ENCODE measurements around the gene AOPEP.

DNA sequence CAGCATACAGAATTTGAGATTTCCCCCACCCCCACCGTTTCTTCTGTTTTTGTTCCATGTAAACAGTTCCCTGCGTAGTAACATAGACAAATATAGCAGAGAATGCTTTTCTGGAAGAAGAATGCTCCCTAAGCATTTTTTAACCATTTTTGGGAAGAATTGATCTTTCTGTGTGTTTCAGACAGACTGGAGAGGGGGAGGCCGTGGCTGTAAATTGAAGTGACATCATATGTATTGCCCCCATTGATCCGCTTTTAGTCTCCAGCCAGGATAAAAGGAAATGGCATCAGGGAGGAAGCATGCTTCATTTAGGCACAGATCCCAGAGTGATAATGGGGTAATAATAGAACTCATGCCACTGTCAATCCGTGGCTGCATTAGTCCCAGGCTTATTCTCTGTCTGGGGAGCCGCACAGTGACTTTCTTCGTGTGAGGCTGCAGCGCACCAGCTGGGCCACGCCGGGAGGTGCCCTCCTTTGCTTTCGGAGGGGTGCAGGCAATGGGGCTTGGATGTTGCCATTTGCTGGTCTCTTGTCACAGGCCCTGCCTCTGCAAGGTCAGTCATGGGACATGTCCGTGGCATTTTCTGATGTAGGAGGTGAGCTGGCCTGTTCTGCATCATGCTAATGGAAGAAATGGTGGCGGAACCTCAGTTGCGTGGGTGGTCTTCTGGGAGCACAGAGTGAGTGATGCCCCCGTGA is 329.5 kb downstream of the AOPEP start:
- TF ChIP-seq, protein P1, sequence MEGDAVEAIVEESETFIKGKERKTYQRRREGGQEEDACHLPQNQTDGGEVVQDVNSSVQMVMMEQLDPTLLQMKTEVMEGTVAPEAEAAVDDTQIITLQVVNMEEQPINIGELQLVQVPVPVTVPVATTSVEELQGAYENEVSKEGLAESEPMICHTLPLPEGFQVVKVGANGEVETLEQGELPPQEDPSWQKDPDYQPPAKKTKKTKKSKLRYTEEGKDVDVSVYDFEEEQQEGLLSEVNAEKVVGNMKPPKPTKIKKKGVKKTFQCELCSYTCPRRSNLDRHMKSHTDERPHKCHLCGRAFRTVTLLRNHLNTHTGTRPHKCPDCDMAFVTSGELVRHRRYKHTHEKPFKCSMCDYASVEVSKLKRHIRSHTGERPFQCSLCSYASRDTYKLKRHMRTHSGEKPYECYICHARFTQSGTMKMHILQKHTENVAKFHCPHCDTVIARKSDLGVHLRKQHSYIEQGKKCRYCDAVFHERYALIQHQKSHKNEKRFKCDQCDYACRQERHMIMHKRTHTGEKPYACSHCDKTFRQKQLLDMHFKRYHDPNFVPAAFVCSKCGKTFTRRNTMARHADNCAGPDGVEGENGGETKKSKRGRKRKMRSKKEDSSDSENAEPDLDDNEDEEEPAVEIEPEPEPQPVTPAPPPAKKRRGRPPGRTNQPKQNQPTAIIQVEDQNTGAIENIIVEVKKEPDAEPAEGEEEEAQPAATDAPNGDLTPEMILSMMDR (IDR thresholded peaks at IDR 0.05): no peak
- TF ChIP-seq POLR2A (IDR thresholded peaks at IDR 0.05) (no peak), POLR2AphosphoS5 (IDR thresholded peaks at IDR 0.05) (no peak), EP300 (IDR thresholded peaks at IDR 0.05) (no peak)

Data from upper lobe of left lung (tissue), 4 donors.